Hippocampal formation (tissue), 2 donors: Measurements from ENCODE around the gene ZRSR2.
A peak's percentile ranks its signal among the peaks of the same experiment; 100 is the strongest.

Source experiments
- DNase-seq, 2 donors: peaks; one replicate each; lab custom pipeline; 2025; lab: John Stamatoyannopoulos, UW

ZRSR2 gene

DNA sequence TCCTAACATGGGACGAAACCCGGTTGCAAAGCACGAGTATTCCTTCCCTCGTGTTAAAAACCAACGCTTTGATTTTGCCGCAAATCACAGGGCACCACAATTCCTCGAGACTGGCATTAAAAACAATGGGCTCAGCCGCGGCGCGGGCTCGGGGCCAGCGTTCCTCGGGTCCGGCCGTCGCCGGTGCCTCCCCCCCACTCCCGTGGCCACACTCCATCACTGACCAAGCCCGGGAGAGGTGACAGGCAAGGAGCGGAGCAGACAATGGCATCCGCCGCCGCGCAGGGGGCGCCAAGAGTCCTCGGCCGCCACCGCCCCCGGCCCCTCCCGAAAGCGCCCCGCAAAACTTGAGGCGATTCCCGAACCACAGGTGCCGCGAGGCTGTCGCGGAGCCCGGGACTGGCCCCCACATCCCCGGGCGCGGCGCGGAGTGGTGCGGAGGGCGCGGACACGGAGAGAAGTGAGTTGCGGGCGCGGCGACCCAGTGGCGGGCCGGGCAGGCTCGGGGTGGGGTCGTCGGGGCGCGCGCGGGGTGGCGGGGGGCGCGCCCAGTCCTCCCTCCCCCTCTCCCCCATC, 63.9 kb downstream of the ZRSR2 start:
- peak in 1 of 2 donors; percentile 38 for DNase-seq

DNA sequence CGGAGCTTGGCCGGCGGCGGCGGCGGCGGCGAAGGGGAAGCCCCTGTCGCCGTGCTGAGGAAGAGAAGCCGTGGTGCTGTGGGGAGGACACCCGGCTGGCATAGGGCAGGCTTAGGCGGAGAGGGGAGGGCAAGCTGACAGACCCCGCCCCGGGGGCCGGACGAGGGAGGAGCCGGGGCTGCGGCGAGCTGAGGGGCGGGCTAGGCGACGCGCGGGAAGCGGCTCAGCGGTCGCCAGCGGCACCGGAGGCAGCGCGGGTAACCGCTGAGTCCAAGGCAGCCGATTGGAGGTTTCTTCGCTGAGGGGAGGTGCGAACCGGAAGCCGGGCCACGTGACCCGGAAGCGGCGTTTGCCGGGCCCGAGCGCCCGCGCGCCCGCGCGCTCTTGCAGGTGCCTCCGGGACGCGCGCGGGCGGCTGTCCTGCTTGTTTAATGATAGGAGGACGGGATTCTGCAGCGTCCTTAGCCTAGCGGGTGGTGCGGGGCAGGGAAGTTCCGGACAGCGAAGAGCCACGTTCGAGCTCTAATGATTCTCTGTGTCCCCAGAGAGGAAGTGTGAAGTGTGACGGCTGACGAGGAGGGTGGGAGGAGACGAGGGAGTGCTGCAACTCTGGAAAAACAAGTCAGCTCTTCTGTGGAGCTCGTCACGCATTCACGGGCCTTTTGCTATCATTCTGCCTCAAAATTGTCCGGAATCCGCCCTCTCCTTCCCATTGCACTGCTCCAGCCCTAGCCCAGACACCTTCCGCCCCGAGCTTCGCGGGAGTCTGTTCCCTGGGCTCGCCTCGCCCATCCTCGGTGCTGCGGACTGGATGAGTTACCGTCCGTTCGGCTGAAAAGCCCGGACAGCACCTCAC, 64.7 kb downstream of the ZRSR2 start, which contains the start of gene AP1S2:
AP1S2 (minus strand) TSS at position 102 of the 856 bp plus-strand sequence. CDS start 2,289 bp downstream, outside the sequence.
- peak; percentile 86 to 97 for DNase-seq

DNA sequence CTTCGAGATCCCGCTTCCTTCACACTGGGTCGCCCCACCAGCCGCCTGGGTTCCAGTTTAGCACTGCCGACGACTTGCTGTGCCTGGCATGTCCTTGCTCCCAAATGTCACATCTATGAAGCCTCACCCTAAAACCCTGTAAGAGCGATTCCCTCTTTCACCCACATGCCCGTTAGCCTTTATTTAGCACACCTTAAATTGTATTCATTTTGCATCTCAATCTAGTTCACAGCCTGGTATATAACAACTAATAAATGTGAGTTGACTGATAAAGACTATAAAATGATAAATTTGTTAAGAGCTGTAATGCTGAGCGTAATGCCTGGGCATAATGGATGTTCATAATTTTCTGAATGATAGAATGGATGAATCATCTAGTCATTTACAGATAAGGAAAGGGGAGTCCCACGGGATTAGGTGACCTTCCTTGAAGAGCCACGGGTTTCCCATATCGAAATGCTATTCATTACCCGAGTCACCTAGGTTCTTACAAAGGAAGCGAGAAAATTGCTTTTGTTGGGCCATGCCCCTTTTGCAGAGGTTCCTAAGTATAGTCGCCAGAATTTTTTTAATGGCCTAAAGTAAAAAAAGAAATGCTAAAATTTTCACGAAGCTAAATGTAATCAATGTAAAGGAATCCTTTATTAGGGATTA, 65.4 kb downstream of the ZRSR2 start:
- no peak for DNase-seq

DNA sequence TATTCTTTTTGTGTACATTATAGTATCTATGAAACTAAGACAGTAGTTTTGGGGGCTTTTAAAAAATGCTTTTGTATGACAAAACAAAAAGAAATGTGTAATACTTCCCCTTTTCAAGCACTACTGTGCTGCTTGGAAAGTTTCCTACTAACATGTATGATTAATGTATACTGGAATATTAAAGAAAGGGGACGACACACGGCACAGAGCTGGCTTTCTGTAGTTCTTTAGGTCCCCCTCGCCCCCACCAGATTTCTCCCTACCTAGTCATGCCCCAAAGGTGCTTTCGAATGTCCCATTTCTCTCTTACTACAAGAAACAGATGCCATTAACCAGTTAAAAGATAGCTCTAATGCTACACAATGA, 65.9 kb downstream of the ZRSR2 start:
- no peak for DNase-seq

DNA sequence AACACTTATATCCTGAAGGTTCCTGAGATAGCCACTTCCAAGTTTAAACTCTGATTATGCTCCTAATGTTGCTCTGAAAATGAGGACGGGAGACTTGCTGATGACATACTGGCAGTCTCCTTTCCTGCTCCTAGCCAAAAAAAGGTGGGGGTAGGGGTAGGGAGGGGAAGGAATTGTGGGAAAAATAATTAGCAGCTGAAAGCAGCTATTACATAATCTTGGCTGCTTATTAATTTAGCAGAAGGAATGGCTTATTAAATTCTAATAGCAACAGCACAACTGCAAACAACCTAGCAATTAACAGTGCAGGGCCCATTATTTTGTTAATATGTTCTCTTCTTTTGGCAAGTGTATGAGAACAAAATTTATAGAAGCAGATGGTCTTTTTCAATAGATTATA, 66.4 kb downstream of the ZRSR2 start:
- DNase-seq = no peak

DNA sequence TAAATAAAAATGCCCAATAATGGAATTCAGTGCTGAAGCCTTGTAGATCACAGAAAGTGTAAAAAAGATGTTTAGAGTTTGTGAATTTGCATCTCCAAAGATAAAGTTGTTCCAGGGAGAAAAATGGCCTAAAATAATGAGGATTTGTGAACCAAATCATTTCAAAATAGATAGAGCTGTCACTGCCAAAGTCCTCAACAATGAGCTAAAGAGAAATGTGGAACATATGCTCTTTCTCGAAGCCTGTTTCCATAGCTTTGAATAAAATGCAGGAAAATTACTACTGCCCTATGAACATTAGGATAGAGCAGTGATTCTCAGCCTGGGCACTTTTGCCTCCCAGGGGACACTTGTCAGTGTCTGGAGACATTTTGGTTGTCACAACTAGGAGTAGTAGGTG, 67.8 kb downstream of the ZRSR2 start:
- DNase-seq = no peak

DNA sequence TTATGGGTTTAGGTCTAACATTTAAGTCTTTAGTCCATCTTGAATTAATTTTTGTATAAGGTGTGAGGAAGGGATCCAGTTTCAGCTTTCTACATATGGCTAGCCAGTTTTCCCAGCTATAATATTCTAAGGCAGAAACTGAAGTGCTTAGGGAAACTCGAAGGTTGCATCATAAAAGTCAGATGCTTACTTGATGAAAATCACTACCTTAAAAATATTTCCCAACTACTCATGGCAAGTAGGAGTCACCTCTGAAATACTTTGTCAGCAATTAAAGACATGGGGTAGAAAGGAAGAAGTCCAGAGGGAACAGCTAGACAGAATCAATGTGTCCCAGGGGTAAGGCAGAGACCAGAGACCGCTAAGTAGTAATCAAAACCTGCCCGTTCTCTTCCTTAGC, 70.6 kb downstream of the ZRSR2 start:
- DNase-seq = no peak

DNA sequence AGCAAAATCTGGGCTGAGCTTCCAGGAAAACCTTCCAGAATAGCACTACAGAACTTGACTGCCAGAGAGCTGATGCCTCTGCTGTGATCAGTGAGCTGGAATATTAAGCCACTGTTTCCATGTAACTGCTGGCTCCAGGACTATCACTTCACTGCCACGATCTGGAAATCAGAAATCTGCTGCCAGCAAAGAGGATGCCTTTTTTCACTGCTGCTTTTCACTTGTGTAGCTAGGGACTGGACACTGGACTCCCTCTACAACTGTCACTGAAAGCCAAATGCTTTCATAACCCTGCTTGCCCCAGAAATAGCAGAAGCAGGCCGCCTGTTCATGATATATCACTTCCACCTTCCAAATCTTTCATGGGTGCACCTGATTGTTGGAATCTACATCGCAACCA, 73.7 kb downstream of the ZRSR2 start:
- no peak for DNase-seq

DNA sequence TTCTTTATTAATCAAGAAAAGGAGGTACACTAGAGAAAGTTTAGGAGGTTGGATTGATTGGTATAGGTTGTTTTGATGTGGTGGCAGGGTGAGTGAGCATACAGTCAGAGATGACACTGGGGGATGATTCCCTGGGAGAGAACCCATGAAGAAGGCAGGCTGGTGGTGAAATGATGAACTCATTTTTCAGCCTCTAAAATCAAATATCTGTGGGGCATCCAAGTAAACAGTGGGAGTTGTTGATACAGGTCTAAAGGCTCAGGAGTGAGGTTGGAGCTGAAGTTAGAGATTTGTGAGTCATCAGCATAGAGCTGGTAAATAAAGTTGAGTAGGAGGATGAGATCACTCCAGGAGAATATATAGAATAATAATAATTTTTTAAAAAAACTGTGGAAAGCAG, 74.3 kb downstream of the ZRSR2 start:
- DNase-seq = no peak

DNA sequence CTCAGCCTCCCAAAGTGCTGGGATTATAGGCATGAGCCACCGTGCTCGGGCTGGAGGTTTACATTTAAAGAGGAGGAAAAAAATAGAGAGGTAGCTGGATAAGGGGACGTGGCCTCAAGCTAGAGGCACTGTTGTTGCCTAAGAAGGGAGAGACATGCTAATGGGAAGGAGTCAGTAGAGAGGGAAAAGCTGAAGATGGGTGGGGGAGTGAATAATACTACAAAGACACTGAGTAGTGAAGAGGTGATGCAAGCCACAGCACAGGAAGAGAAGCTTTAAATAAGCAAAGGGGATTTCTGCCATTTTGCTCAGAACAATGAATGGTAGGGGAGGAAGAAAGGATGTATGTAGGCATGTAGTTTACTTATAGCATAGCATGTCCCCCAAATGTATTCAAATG, 75.9 kb downstream of the ZRSR2 start:
- DNase-seq = no peak

DNA sequence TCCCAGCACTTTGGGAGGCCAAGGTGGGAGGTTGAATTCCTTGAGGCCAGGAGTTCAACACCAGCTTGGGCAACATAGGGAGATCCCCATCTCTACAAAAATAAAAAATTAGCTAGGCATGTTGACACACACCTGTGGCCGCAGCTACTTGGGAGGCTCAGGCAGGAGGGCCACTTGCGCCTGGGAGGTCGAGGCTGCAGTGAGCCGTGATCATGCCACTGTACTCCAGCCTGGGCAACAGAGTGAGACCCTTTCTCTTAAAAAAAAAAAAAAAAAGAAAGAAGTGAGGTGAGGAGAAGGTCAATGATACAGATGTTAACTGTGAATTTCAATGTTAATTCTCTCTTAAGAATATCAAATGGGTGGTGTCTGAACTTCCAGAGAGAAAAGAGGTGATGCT, 79.4 kb downstream of the ZRSR2 start:
- no peak for DNase-seq

DNA sequence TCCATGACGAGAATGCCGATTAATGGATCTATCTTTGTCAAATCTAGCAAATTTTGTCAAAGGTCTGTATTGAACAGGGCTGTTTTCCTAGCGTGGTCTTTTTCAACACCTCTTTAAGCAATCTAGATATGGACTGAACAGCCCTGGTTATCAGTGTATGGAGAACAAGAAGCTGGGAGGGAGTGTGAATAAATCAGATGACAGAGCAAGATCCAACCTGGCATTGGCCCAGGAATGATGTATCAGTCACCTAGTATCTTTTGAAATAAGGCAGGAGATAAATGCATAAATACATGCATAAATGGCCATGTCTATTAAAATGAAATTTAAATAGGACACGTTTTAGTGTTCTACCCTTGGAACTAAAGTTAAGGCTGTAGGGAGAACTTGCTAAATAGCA, 80.0 kb downstream of the ZRSR2 start:
- DNase-seq = no peak
